HG03196 (cell line): ENCODE data around the gene GARIN5A.

Experiments
- ATAC-seq: cut with Tn5 transposase; IDR thresholded peaks from one replicate; pipeline ENCODE4 v1.9.1; 2021; ENCODE audit not compliant: unreplicated experiment

The GARIN5A gene

GRCh38 chr19:50435627-50436026 lies 41.0 kb downstream of the GARIN5A start:
- no peak for ATAC-seq

- ATAC-seq = no peak
Observed at GRCh38 chr19:50435221-50435620, 41.4 kb downstream of the GARIN5A start.

GRCh38 chr19:50434525-50434924 lies 42.1 kb downstream of the GARIN5A start:
- no peak for ATAC-seq

GRCh38 chr19:50433201-50434180 lies 43.2 kb downstream of the GARIN5A start:
- no peak for ATAC-seq

GRCh38 chr19:50432221-50433028 lies 44.2 kb downstream of the GARIN5A start, which contains the start of gene MYBPC2:
TSS of gene MYBPC2 (plus strand) at chr19:50432892. CDS start at chr19:50432954, 62 bp downstream.
- ATAC-seq = no peak

GRCh38 chr19:50431343-50432220 lies 45.1 kb downstream of the GARIN5A start:
- ATAC-seq = peak; percentile 71

GRCh38 chr19:50430888-50431342 lies 45.7 kb downstream of the GARIN5A start:
- no peak for ATAC-seq

- no peak for ATAC-seq
Observed at GRCh38 chr19:50428772-50429463, 47.7 kb downstream of the GARIN5A start.

GRCh38 chr19:50427997-50428425 lies 48.6 kb downstream of the GARIN5A start:
- ATAC-seq = no peak

- ATAC-seq = no peak
Observed at GRCh38 chr19:50427318-50427925, 49.2 kb downstream of the GARIN5A start.

GRCh38 chr19:50425581-50425980 lies 51.1 kb downstream of the GARIN5A start:
- no peak for ATAC-seq

GRCh38 chr19:50423279-50424113 lies 53.2 kb downstream of the GARIN5A start:
- ATAC-seq = no peak

GRCh38 chr19:50422397-50423278 lies 54.0 kb downstream of the GARIN5A start:
- ATAC-seq = no peak

- ATAC-seq = no peak
Observed at GRCh38 chr19:50420808-50421207, 55.8 kb downstream of the GARIN5A start.

GRCh38 chr19:50420127-50420526 lies 56.5 kb downstream of the GARIN5A start:
- ATAC-seq = no peak

- no peak for ATAC-seq
Observed at GRCh38 chr19:50419580-50420035, 57.0 kb downstream of the GARIN5A start.

GRCh38 chr19:50419022-50419579 lies 57.5 kb downstream of the GARIN5A start:
- ATAC-seq = no peak
